ENCODE results near the gene NARF. TPM values are rescaled to one million over a fixed set of nuclear protein-coding genes. Genes with fewer than 3 reads are reported as not detected.

Gene NARF
- polyA plus RNA-seq, 4 donors = 39.2 to 87.0 (median 49.9) TPM

Other genes with a start within 250 kb of the NARF start
- 10 to 100 TPM; 36.7 to 97.3 (median 44.6) TPM for gene CCDC57, start 245.9 kb upstream of the NARF start, polyA plus RNA-seq
- gene SLC16A3, start 229.7 kb upstream of the NARF start, polyA plus RNA-seq = 10 to 100 TPM in 2 of 4 donors, 1 to 10 TPM in 2; 5.4 to 33.2 (median 14.5) TPM
- 100 to 1,000 TPM; 111 to 148 (median 137) TPM for gene CSNK1D, start 185.0 kb upstream of the NARF start, polyA plus RNA-seq
- gene CD7, start 141.1 kb upstream of the NARF start, polyA plus RNA-seq = 10 to 100 TPM in 1 of 4 donors, 1 to 10 TPM in 3; 3.4 to 10.8 (median 7.7) TPM
- gene SECTM1, start 125.0 kb upstream of the NARF start, polyA plus RNA-seq = 10 to 100 TPM; 13.6 to 81.9 (median 26.1) TPM
- under 1 TPM in 1 of 4 donors, not detected in 3; 0.07 TPM for gene TEX19, start 99.5 kb upstream of the NARF start, polyA plus RNA-seq
- gene UTS2R, start 87.0 kb upstream of the NARF start, polyA plus RNA-seq = under 1 TPM in 1 of 4 donors, not detected in 3; 0.06 TPM
- gene HEXD, start 40.4 kb upstream of the NARF start, polyA plus RNA-seq = 100 to 1,000 TPM in 2 of 4 donors, 10 to 100 TPM in 2; 40.8 to 254 (median 128) TPM
- gene OGFOD3, start 40.2 kb upstream of the NARF start, polyA plus RNA-seq = 10 to 100 TPM in 2 of 4 donors, 1 to 10 TPM in 2; 7.8 to 23.8 (median 14.6) TPM
- gene CYBC1, start 8.0 kb upstream of the NARF start, polyA plus RNA-seq = 10 to 100 TPM; 37.6 to 57.8 (median 41.2) TPM
- gene FOXK2, start 61.0 kb downstream of the NARF start, polyA plus RNA-seq = 10 to 100 TPM; 11.6 to 25.9 (median 18.0) TPM
- gene WDR45B, start 189.7 kb downstream of the NARF start, polyA plus RNA-seq = 10 to 100 TPM; 60.4 to 69.7 (median 66.3) TPM
- 10 to 100 TPM in 2 of 4 donors, 1 to 10 TPM in 2; 8.1 to 24.5 (median 13.9) TPM for gene RAB40B, start 240.0 kb downstream of the NARF start, polyA plus RNA-seq